ENCODE results near the gene C3orf20.

Gene C3orf20

DNA sequence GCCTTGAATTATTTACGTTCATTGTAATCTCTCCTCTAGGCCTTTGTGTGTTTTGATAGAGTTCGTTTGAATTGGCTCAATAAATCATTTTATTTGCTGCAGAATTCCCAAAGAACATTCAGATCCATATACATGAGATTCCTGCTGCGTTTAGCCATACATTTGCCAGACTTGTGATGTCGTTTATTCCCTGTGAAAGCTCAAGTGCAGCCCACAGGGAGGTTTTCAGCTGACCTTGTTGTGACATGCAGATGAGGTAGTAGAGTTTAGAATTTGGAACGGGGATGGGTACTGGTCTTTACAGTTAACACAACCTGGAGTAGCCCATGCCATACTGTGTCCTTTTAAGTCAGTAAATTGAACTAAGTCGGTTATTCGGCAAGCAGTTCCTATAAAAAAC lies at the start of gene C3orf20:
C3orf20 (plus strand) TSS at position 301 of the 400 bp plus-strand sequence. CDS start 7,573 bp downstream, outside the sequence.
- DNase-seq, result no peak

DNA sequence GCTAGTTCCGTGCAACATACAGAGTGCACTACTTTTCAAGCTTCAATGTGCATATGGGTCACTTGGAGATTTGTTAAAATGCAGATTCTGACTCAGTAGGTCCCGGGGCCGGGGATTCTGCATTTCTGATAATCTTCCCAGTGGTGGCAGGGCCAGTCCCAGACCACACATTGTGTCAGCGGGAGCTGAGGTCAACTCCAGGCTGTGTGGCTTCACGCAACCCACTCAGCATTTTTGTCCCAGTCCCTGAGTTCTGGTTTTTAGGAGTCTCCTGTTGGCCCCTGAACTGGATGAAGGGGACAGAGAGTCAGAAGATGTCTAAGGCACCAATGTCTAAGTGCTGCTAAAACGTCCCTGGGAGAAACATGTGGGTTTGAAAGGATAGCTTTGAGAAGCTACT lies 49.5 kb upstream of the C3orf20 start:
- no peak for DNase-seq

DNA sequence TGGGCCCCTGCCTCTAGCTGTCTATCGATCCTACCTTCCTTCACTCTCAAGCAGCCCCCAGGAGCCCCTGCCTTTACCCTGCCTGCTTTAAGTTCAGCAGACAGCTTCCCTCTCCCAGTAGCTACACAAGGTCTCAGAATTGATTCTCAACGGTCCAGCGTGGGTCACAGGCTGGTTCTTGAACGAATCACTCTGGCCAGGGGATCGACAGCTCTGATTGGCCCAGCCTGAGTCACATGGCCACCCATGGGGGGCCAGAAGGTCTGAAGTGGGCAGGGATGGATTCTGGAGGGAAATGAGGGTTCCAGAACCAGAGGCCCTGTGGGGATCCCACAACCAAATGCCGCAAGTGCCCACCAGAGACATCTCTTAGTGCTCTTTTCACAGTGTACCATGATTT lies 47.1 kb upstream of the C3orf20 start:
- DNase-seq, result no peak

DNA sequence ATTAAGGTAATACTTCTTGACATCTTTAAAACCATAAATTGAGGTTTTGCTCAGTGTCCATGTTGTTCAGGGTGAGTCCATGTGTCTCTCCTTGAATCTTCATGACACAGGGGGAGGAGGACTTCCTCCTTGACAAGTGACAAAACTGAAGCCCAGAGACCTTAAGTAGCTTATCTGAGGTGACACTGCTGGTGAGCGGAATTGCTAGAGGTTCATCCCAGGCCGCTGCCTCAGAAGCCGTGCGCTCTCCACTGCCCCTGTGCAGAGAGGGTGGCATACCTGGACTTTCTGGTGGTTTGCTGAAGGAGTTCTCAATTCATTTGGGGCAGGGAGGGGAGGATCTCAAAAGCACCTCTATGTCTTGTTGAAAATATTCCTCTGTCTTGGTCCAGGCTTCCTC lies 46.5 kb upstream of the C3orf20 start:
- no peak for DNase-seq

DNA sequence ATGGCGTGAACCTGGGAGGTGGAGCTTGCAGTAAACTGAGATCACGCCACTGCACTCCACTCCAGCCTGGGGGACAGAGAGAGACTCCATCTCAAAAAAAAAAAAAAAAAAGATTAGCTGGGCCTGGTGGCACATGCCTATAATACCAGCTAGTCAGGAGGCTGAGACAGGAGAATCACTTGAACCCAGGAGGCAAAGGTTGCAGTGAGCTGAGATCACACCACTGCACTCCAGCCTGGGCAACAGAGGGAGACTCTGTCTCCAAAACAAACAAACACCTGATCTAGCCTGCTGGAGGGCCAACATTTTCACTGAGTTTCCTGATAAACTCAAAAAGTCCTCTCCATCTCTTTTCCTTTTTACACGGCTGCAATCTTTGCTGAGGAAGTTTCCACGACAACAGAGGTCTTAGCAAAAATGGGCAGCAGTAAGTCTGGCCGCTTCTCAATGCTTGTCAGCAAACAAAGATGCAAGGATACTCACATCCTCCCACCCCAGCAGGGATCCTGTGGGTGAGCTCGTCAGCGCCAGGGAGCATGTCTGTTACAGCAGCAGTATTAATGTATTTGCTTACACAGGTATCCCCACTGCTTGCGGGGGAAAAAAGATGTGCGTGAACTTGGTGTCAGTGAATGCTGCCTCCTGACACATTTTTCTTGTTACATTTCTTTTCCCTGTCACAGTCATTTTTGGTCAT lies 44.4 kb upstream of the C3orf20 start:
- DNase-seq, result no peak

DNA sequence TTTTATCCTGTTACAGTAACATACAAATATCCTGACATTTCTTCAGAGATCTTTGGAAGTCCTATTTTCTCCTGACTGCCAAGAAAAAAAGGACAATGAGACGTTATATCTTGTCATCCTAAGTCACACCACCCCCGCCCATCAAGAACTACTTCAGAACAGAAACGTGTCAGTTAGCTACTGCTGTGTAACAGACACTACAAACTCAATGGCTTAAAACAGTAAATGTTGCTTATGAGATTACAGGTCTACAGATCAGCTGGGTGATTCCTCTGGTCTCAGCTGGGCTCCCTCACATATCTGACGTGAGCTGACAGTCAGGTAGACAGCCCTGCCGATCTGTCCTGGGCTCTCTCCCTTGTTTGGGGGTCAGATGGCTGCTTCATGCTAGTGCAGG lies 43.8 kb upstream of the C3orf20 start:
- DNase-seq, result no peak

DNA sequence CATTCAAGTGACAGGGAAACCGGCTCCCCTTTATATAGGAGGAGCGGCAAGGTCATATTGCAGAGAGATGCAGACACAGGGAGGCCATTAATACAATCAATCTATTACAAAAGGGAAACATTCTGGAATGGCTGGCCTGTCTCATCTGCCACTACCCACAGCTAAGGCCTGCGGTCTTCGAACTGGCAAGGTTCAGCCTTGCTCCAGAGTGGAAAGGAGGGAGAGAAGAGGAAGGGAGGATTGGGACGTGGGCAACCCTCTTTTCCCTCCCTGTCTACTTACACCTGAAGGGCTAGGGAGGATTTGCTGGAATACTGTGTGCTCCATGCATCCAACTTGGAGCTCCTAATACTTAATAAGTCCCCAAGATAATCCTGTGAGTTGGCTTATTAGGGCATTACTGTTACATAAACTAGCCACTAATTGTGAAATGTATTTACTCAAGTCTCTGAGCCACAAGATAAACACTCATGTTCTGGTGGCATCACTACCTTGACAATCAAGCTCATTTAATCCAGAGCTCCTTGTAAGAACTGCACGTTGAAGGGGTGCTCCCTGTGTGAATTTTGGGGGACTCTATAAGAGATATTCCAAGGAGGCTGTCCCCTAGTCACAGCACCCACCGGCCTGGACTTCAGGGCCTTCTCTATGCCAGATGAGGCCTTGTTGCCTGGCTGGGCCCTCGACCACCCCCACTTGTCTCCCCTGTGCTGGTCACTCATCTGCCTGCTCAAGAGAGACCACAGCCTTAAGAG lies 43.1 kb upstream of the C3orf20 start:
- DNase-seq, result no peak

DNA sequence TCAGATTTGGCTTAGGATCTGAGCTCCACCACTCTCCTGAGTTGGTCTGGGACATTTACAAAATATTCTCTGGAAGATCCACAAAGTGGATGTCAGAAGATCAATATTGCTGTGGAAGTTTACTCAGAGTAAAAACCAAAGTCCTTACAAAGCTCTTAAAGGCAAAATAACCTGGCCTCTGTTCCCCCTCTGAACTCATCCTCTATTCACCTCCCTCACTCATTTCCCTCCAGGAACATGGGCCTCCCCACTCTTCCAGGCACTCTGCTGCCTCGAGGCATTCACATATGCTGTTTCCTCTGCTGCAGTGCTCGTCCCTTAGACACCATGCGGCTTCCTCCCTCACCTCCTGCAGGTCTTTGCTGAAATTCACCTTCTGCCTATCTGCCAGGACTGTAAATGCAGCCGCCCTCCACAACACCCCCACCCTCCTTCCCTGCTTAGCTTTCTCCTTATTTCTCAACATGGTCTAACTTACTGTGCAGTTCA lies 42.5 kb upstream of the C3orf20 start:
- no peak for DNase-seq

DNA sequence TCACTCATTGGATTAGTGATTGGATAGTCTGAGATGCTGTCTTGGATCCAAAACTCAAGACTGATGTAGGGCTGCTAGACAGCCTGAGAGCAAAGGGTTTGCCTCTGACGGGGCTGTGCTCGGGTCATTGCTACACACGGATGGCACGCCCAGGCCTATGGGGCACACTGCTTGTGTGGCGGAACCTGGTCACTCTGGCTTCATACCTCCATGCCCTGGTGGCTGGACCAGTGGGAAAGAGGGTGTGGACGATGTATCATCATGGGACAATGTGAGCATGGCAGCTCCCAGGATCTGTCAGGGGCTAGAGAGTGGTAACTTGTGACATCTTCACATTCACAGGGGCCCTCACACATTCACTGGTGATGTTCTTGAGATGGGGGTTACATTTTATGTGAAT lies 41.5 kb upstream of the C3orf20 start:
- DNase-seq, result no peak

DNA sequence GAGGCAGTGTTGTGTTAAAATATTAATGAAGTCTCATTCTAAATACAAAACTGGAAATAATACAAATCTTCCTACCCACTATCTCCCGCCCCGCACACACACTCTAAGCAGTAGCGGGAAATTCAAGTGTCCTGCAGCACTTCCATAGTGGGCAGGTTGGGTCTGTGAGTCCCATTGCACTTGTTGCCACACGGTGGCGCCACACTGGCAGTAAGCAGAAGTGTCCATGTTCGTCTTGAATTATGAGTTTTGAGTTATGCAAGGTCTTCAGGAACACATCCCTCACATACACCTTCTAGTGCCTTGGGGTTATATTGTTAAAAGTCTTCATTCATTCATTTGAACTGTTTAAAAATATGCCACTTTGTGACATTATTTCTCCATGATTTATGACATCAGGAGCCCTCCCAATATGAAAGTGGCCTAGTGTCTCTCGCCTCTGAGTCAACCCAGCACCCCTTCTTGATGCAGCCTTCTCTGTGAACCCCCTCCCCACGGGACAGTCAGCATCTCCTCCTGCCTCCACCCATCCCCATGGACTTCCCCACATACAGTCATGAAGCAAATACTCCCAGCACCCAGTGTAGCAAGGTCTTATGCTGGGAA lies 41.0 kb upstream of the C3orf20 start:
- DNase-seq, result peak; percentile 50

DNA sequence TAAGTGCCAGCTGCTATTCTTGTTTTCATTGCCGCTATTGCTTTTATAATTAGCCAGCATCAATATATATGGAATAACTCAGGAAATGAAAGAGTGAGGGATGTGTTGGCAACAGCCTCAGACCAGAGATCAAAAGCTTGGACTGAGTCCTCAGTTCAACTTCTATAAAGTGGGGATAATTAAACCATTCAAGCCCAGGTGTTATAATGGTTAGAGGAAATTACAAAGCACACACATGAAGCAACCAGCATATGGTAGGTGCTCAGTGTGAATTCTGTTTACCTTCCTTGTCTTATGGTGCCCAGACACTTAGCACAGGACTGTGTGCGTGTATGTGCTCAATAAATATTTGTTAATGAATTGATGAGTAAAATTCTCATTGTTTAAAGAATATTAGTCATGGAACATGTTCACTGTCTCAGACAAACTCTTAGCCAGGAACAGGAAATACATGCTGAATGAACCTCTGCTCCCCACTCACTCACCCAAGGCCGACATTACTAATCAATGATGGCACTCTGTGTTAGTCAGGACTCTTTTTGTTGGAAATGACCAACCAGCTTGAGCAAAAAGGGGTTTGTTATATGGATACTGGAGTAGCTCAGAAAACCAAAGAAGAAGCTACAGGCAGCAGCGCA lies 40.1 kb upstream of the C3orf20 start:
- no peak for DNase-seq

DNA sequence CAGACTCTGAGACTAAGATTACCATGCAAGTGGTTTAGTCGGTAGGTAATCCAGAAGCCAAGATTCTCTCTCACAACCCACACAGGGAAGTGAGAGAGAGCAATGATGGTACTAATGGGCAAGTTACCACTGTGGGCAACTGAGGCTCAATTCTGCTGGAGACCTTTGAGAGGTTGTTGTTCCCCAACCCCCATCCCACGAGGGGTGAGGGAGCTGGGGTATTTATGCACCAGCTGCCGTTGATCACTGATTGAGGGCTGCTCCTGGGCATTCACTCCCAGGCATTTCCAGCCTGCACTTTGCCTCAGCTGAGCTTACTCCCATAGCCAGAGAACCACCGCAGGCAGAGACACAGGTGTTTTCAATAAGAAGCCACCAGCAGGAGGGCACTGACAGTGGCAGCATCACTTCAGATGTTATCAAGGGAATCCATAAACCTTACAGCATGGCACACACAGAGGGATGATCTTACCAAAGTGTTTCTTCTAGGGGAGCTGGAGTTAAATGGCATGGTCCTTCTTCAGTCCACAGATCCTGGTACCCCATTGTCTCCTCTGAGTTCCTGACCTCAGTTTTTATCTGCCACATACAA lies 38.3 kb upstream of the C3orf20 start:
- DNase-seq, result no peak

DNA sequence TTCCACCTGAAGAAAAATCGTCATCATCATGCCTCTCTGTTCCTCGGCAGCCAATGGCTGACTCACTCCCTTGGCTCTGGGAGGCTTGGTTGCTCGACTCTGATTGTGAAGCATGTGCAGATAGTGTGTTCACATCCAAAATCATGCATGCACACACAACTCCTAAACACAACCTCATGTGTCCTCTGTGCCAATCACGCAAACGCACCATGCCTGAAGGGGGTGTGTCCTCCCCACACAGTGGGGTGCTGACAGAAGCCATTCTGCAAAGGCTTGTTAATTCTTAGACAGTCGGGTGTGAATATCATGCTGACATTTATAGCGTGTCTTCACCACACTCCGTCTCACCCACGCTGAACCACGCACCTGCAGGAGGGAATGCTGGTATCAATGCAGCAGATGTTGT lies 34.8 kb upstream of the C3orf20 start:
- DNase-seq, result no peak

DNA sequence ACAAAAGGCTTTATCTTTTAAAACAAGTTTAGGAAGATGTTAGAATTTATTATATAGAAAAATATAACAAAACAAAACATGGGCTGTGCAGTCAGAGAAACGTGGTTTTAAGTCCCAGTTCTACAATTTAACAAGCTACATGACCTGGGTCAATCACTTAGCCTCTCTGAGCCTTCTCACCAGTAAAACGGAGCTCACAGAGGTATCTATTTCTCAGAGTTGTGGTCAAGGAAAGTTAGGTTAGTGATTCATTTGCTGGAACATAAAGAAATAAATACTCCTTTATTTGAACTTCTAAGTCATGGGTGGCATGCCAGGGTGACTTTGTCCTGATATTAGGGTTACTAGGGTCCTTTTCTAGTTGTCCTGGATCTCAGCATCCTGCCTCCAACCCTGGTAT lies 34.2 kb upstream of the C3orf20 start:
- no peak for DNase-seq

DNA sequence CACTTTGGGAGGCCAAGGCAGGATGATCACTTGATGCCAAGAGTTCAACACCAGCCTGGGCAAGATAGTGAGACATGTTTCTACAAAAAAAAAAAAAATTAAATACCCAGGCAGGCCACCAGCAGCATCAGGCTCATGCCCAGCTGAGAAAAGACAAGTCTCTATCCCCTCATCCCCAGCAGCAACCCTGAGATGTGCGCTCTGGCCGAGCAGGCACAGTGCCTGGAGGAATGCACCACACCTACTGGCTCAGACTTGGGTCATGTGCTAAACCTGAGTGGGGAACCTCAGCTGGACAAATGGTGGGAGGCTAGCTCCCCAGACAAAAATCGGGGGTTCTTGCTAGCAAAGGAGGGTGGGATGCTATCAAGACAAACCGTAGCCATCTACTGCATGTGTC lies 33.6 kb upstream of the C3orf20 start:
- no peak for DNase-seq

DNA sequence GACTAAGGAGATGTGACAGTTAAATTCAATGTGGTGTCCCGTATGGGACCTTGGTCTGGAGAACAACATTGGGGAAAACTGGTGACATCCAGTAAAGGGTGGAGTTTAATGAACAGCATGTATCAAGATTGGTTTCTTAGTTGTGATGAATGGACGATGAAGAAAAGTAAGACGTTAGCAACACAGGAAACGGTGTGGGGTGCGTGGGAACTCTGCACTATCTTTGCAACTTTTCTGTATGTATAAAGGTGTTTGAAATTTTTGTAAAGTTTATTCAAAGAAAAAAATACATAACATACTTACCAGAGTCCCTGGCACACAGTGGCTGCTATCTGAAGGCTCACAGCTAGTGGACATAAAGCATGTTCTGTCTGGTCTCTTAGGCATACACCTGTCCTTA lies 29.5 kb upstream of the C3orf20 start:
- no peak for DNase-seq

DNA sequence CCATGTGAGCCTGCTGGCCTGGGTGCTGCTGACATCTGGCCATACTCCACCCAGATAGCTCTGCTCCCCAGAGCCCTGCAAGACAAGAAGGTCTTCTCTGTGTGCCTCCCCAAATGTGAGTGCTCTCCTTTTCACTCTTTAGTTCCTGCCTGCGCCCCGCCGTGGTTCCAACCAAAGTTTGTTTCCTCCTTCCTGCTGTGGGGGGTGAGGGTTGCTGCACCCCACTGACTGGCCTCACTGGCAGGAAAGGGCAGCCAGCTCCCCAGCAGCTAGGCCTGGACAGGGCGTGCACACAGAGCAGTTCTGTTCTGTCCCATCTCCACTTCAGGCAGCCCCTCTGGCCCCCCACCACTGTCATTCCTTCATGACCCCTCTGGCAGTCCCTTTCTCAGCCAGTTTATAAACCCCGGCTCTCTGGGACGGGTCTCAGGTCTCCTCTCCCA lies 28.8 kb upstream of the C3orf20 start:
- DNase-seq, result no peak

DNA sequence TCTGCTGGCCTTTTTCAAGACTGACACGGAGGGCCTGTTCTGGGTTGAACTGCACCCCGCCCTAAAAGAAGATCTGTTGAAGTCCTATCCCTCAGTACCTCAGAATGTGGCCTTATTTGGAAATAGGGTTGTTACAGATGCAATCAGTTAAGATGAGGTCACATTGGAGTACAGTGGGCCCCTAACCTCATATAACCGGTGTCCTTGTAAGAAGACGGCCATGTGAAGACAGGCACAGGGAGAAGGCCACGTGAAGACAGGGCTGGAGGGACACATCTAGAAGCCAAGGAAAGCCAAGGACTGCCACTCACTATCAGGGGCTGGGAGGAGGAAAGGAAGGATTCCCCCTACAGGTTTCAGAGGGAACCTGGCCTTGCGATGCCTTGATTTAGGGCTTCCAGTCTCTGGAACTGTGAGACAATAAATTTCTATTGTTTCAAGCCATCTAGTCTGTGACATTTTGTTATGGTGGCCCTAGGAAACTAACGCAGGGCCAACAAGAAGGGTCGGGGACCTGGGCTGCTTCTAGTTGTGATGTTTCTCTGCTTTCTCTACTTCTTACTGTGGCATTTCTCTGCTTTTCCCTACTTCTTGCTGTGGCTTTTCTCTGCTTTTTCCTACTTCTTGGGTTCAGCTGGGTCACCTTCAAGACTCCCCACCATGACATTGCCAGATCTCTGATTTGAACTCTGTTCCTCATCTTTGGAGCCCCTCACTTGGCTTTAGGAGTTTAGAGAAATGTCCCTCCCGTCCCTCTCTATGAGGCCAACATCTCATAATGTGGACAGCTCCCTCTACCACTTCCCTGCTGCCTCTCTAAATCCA lies 28.1 kb upstream of the C3orf20 start:
- no peak for DNase-seq

DNA sequence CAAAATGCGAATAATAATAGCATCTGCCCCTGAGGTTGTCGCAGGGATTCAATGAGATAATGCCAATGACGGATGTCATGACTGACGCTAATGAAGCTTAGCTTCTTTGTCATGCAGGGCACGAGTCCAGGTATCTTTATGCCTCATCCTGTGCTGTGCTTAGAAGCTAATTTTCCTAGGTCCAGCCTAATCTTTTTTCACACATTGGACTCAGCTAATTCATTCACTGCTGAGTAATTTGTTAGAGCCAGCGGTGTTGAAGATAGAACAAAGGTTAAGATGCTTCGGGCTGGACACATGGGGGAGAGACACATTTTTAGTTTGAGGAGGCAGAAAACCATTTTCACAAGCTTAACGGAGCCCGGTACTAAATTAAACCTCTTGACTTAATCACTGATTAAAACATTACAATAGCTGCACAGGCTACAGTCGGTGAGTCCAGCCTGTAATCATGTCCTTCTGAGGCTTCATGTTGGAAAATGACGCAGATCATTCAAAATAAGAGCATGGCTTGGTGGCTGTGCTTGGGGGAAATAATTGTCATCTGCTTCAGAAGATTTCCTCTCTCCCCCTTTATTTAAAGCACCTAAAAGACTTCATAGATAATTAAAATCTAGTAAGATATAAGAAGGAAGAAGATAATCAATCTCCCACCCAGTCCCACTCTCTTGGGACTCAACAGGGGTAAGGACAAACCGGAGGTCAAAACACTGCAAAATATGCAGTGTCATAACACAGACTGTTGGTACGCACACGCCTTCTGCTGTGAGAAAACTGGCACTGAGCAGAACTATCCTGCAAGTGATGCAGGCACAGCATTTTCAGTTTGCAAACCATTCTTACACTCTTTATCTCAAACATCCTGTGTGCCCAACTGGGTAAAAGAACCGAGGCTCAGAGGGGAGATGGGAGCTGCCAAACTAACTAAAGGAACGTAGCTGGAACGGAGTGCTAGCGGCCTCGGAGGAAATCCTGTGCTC lies 26.7 kb upstream of the C3orf20 start:
- no peak for DNase-seq

DNA sequence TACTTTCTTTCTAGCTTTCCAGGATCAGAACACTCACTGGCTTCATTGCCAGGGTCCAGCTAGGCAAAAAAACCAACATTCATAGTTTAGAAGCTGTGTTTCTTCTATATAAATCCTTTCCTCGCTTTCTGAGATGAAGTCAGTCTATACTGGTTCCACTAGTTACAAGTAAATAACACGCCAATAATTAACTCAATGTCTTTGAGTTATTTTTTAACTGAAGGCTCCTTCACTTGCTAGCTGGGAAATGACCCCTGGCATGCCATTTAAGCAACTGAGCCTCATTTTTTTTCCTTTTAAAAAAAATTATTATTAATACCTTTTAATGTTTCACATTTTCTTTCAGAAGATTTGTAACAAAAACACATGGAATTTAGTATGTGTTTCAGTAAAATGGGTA lies 25.5 kb upstream of the C3orf20 start:
- no peak for DNase-seq

DNA sequence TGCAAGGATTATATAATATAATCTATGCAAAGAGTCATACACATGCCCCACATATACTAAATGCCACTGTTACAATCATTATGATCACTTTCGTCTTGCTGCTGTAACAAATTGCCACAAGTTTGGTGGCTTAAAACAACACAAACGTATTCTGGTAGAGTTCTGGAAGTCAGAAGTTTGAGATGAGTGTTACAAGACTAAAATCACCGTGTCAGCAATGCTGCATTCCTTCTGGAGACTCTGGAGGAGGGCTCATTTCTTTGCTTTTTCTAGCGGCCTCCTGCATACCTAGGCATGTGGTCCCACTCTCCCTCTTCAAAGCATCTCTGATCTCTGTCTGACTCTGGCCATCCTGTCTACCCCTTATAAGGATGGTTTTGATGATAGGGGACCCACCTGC lies 24.7 kb upstream of the C3orf20 start:
- no peak for DNase-seq
